ENCODE data around the gene GTPBP4.

The GTPBP4 gene

GRCh38 chr10:992871-993270, 4.6 kb downstream of the GTPBP4 start:
- DNase-seq (ENCODE audit: low read depth), result no peak
- in situ Hi-C loops (cut with HindIII; ENCODE audit: low sequenced_read_pairs), result no loop called here
- no peak overlapping the region for H3K4me3 ChIP-seq (ENCODE audit: low read depth, low read length)
- no peak for TF ChIP-seq CTCF (IDR thresholded peaks at IDR 0.05; ENCODE audit: low read depth, low read length, missing control alignments)

- no peak overlapping the region for H3K4me3 ChIP-seq (ENCODE audit: low read depth, low read length)
- no peak for TF ChIP-seq CTCF (IDR thresholded peaks at IDR 0.05; ENCODE audit: low read depth, low read length, missing control alignments)
- DNase-seq (ENCODE audit: low read depth), result no peak
- in situ Hi-C loops (cut with HindIII; ENCODE audit: low sequenced_read_pairs), result no loop called here
Observed at GRCh38 chr10:994836-995558, 6.8 kb downstream of the GTPBP4 start.

GRCh38 chr10:995559-995926, 7.3 kb downstream of the GTPBP4 start:
- no peak overlapping the region for H3K4me3 ChIP-seq (ENCODE audit: low read depth, low read length)
- DNase-seq (ENCODE audit: low read depth), result no peak
- in situ Hi-C loops (cut with HindIII; ENCODE audit: low sequenced_read_pairs), result no loop called here
- TF ChIP-seq CTCF (IDR thresholded peaks at IDR 0.05; ENCODE audit: low read depth, low read length, missing control alignments), result no peak

- DNase-seq (ENCODE audit: low read depth), result no peak
- no peak for TF ChIP-seq CTCF (IDR thresholded peaks at IDR 0.05; ENCODE audit: low read depth, low read length, missing control alignments)
Observed at GRCh38 chr10:996031-996430, 7.8 kb downstream of the GTPBP4 start.

GRCh38 chr10:997266-998022, 9.2 kb downstream of the GTPBP4 start:
- DNase-seq (ENCODE audit: low read depth), result no peak
- in situ Hi-C loops (cut with HindIII; ENCODE audit: low sequenced_read_pairs), result no loop called here

More at GRCh38 chr10:996031-996430, 7.8 kb downstream of the GTPBP4 start:
- H3K4me3 ChIP-seq (ENCODE audit: low read depth, low read length), result no peak overlapping the region
- in situ Hi-C loops (cut with HindIII; ENCODE audit: low sequenced_read_pairs), result no loop called here

More at GRCh38 chr10:997266-998022, 9.2 kb downstream of the GTPBP4 start:
- no peak overlapping the region for H3K4me3 ChIP-seq (ENCODE audit: low read depth, low read length)
- TF ChIP-seq CTCF (IDR thresholded peaks at IDR 0.05; ENCODE audit: low read depth, low read length, missing control alignments), result no peak

All from astrocyte of the cerebellum (primary cell).